Fibroblast of pulmonary artery (primary cell): ENCODE data around the gene MANSC1.
A peak's percentile ranks its signal among the peaks of the same experiment; 100 is the strongest.
"Not testable (repeated sequence)": the region's sequence is repeated elsewhere in the genome, so short reads cannot be mapped to it uniquely, and the experiment has no call there.

ENCODE experiments used
- DNase-seq: peaks from one replicate; pipeline ENCODE4 v3.0.0-alpha.2; 2010; ENCODE audit warnings: low read depth
- H3K4me3 ChIP-seq: replicated peaks from 2 replicates; pipeline ENCODE4 v1.5.1; 2011; ENCODE audit warnings: low read depth, mild to moderate bottlenecking, control low read depth, low read length, moderate library complexity
- TF ChIP-seq, protein P1 (sequence below): IDR thresholded peaks from 2 replicates; pipeline ENCODE4 v1.5.1; 2011; ENCODE audit warnings: mild to moderate bottlenecking, control low read depth, low read length, inconsistent platforms; ENCODE audit errors: missing control alignments

Gene MANSC1

DNA sequence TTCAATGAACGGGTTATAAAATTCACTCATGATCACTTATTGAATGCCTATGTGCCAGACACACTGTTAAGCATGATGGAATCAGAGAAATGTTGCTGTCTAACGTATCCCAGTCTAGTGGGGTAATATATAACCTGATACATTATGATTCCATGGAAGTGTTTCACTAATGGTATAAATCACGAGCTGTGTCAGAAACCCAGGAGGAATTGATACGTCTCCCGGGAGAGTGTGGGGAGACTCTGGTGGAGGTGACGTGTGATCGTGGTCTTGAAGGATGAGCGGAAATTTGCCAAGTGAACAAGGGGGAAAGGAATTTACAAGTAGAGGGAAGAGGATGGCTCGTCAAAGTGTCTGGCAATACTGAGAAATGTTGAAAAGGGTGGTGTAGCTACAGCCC lies 26.5 kb downstream of the MANSC1 start:
- TF ChIP-seq, protein P1, sequence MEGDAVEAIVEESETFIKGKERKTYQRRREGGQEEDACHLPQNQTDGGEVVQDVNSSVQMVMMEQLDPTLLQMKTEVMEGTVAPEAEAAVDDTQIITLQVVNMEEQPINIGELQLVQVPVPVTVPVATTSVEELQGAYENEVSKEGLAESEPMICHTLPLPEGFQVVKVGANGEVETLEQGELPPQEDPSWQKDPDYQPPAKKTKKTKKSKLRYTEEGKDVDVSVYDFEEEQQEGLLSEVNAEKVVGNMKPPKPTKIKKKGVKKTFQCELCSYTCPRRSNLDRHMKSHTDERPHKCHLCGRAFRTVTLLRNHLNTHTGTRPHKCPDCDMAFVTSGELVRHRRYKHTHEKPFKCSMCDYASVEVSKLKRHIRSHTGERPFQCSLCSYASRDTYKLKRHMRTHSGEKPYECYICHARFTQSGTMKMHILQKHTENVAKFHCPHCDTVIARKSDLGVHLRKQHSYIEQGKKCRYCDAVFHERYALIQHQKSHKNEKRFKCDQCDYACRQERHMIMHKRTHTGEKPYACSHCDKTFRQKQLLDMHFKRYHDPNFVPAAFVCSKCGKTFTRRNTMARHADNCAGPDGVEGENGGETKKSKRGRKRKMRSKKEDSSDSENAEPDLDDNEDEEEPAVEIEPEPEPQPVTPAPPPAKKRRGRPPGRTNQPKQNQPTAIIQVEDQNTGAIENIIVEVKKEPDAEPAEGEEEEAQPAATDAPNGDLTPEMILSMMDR: no peak
- no peak overlapping the region for H3K4me3 ChIP-seq
- DNase-seq: no peak

DNA sequence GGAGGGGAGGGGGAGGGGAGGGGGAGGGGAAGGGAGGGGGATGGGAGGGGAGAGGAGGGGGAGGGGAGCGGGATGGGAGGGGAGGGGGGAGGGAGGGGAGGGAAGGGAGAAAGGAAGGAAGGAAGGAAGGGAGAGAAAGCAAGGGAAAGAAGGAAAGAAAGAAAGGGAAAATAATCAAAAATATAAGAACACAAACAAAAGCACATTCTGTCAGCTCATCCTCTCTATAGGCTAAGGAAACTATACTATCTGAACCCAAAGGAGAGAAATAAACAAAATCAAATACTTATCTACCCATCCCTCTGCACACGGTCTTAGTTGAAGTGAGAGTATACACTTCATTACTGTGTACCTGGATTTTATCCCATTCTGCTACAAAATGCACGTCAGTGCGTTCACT lies 26.9 kb downstream of the MANSC1 start:
- no peak for DNase-seq
- no peak overlapping the region for H3K4me3 ChIP-seq
- TF ChIP-seq, protein P1: no peak

DNA sequence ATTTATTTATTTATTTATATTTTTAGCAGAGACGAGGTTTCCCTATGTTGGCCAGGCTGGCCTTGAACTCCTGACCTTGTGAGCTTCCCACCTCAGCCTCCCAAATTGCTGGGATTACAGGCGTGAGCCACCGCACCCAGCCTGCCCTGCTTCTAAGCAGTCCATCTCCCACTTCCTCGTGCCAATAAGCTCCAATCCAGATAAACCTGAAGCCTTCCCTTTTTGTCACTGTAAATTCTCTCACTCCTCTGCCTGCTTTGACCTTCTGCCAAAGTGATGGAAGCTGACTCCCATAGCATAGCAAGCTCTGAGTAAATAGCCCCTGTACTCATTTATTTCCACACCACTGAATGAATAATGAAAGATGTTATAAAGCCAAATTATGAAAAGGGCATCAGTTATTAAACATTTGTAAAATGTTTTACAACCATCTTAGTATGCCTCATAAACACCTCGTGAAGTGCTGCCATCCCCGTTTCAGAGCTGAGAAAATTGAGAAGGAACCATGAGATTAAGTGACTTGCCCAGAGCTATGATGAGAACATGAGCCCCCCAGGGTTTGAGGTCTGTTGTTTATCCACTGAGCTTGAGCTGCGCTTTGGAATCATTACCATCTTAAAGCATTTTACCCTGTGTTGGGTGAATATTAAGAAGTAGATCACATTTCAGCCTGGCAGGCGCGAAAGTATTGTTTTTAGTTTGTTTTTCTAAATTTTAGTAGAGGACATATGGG lies 30.4 kb downstream of the MANSC1 start:
- no peak for DNase-seq
- peak overlapping the region; percentile 17 for H3K4me3 ChIP-seq
- TF ChIP-seq, protein P1: no peak

DNA sequence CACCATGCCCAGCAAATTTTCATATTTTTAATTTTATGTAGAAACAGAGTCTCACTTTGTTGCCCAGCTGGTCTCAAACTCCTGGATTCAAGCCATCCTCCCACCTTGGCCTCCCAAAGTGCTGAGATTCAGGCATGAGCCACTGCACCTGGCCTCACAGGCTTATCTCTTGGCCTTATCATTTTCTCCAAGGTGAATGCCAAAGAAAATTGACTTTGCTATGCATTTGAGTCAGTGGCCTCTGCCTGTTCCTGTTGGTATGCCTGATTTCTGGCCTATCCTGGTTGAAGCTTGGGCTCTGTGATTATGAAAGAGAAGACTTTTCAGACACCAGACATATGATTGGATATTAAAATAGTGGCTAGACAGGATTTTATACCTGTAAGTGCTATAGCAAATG lies 34.2 kb downstream of the MANSC1 start:
- H3K4me3 ChIP-seq: no peak overlapping the region
- TF ChIP-seq, protein P1: no peak
- DNase-seq: no peak

DNA sequence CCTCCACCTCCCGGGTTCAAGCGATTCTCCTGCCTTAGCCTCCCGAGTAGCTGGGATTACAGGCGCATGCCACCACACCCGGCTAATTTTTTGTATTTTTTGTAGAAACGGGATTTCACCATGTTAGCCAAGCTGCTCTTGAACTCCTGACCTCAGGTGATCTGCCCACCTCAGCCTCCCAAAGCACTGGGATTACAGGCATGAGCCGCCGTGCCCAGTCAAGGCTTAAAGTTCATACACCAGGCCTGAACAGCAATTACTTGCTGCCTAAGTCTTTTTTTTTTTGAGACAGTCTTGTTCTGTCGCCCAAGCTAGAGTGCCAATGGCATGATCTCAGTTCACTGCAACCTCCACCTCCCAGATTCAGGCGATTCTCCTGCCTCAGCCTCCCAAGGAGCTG lies 39.3 kb downstream of the MANSC1 start:
- not testable (repeated sequence) for DNase-seq, H3K4me3 ChIP-seq

DNA sequence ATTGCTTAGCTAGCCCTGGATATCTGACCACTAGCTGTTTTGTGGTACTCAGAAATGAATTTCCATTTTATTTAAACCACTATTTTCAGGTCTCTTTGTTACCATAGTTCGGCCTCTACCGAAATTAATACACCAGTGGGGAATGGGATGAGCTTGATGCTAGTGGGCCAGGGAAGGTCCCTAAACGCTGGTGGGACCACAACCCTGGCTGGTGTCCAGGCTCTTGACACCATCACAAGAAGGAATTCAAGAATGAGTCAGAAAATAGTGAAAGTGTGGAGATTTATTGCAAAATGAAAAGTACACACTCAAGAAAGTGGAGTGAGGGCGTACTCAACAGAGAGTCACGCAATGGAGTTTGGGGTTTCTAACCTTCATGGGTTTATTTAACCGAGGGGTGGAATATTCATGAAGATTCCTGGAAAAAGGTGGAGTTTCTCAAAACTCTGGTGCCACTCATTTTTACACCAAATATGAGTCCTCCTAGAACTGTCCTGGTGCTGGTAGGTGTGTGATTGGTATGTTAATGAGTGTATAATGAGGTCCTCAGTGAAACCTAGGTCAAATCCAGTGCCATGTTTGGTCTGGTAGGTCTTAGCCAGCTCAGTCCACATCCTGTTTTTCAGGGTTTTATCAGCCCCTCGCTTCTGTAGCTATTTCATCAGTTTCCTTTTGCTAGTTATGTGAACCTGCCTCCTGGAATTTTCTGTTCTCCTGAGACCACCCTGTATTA lies 44.3 kb downstream of the MANSC1 start:
- H3K4me3 ChIP-seq: no peak overlapping the region
- no peak for DNase-seq
- TF ChIP-seq, protein P1: no peak

DNA sequence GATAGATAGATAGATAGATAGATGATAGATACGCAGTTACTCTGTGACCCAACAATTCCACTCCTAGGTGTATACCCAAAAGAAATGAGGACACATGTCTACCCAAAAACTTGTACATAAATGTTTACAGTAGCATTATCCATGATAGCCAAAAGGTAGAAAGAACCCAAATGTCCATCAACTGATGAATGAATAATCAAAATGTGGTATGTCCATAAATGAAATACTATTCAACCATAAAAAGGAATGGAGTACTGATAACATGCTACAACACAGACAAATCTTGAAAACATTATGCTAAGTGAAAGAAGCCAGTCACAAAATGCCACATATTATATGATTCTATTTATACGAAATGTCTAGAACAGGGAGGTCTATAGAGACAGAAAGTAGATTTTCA lies 47.1 kb downstream of the MANSC1 start:
- DNase-seq: no peak
- H3K4me3 ChIP-seq: no peak overlapping the region
- TF ChIP-seq, protein P1: no peak
